NCI-H345 (cell line): ENCODE measurements around the gene ACTN3.
"Not testable (repeated sequence)": the region's sequence is repeated elsewhere in the genome, so short reads cannot be mapped to it uniquely, and the experiment has no call there.

Experiments
- DNase-seq: peaks from one replicate; lab custom pipeline; 2025; lab: John Stamatoyannopoulos, UW

Gene ACTN3

DNA sequence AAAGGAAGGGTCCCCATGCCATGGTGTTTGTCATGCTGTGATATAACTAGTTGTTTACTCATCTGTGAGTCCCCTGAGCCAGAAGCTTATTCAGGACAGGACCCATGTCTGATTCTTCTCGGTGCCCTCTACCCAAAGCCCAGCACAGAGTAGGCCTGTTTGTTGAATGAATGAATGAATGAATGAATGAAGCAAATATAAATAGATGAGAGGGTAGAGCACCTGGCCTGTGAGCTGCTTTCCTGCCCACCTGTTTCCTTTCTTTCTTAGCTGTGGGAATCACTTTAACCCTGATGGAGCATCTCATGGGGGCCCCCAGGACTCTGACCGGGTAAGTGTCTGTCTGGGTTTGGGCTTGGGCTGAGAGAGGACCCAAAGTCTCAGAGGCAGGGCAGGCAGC lies 53.5 kb downstream of the ACTN3 start:
- DNase-seq: no peak

- DNase-seq: no peak
Measured at GRCh38 chr11:66600631-66601233, 54.0 kb downstream of the ACTN3 start.

DNA sequence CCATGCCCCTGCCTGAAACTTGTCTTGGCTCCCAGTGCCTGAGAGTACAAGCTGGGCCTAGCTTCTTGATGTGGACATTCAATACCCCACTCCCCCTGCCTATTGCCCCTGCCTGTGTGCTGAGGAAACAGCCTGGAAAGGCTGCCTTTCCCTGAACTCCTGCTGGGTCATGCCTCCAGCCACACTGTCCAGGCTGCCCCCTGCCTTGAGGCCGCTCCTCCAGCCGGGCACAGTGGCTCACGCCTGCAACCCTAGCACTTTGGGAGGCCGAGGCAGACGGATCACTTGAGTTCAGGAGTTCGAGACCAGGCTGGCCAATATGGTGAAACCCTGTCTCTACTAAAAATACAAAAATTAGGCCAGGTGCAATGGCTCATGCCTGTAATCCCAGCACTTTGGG lies 56.4 kb downstream of the ACTN3 start:
- no peak for DNase-seq

GRCh38 chr11:66604155-66604554 lies 57.5 kb downstream of the ACTN3 start:
- DNase-seq: no peak

- not testable (repeated sequence) for DNase-seq
Measured at GRCh38 chr11:66606608-66607007, 59.9 kb downstream of the ACTN3 start.

DNA sequence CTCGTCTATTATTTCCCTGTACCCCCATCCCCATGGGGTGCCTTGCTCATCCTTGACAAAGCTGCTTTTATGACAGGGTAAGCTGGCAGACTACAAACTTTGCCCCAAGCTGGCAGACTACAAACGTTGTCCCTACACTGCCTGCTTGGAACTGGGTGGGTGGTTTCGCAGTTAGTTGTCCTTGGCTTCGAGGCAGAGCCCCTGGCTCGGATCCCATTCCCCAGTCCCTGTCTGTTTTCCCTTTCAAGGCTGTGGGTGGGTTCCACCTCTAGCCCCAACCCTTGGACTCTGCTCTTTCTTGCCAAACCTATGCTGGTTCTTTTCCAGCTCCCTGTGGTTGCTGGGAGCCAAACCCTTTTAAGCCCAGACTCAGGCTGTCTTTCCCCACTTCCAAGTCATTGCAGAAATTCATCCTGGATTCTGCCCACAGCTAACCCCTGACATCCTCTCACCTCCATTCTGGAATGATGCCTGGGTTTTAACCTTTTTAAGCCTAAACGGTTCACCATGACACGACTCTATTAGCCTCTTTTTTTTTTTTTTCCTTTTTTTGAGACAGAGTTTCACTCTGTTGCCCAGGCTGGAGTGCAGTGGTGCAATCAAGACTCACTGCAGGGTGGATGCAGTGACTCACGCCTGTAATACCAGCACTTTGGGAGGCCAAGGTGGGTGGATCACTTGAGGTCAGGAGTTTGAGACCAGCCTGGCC lies 60.6 kb downstream of the ACTN3 start:
- DNase-seq: no peak

GRCh38 chr11:66609721-66610617 lies 63.3 kb downstream of the ACTN3 start:
- no peak for DNase-seq

DNA sequence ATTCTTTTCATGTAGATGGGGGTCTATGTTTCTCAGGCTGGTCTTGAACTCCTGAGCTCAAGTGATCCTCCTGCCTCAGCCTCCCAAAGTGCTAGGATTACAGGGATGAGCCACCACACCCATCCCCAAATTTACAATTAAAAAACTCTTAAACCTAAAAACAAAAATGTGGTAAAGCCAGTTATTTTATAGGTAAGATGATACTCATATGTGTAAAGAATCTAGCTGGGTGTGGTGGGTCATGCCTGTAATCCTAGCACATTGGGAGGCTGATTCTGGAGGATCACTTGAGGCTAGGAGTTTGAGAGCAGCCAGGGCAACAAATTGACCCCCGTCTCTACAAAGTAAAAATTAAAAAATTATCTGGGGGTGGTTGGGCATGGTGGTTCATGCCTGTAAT lies 65.8 kb downstream of the ACTN3 start:
- no peak for DNase-seq
